Right lobe of liver (tissue), 6 donors: Measurements from ENCODE around the gene C3orf18. TPM values are rescaled to one million over a fixed set of nuclear protein-coding genes. Genes with fewer than 3 reads are reported as not detected.

Source experiments
- ATAC-seq, 4 donors: fragments of 200-7000 bp; cut with Tn5 transposase; one replicate each; pipeline ENCODE4 v1.9.1; 2020; ENCODE audit warnings: mild to moderate bottlenecking in 4 of 4, moderate library complexity in 4 of 4
- DNase-seq, 3 donors: peaks; one replicate each; pipeline ENCODE4 v3.0.0-alpha.2; 2020
- H3K27ac ChIP-seq, 3 donors: fragments of 200-600 bp; one replicate each; pipeline ENCODE4 v1.8.0; 2022
- H3K27me3 ChIP-seq, 2 donors: fragments of 200-600 bp; one replicate each; pipeline ENCODE4 v1.8.0; 2022
- H3K36me3 ChIP-seq, 4 donors: fragments of 200-600 bp; sonication (generic) in 1 of 4; one replicate each; pipeline versions ENCODE4 v1.5.1 to v1.8.0; 2017 to 2022; ENCODE audit warnings: control low read depth in 1 of 4
- H3K4me1 ChIP-seq, 4 donors: fragments of 200-600 bp; sonication (generic) in 1 of 4; one replicate each; pipeline versions ENCODE4 v1.5.1 to v1.8.0; 2017 to 2022; ENCODE audit warnings: control low read depth in 1 of 4
- H3K4me3 ChIP-seq, 3 donors: fragments of 200-600 bp; one replicate each; pipeline ENCODE4 v1.8.0; 2022
- H3K9me3 ChIP-seq, 4 donors: fragments of 200-600 bp; sonication (generic) in 1 of 4; one replicate each; pipeline versions ENCODE4 v1.5.1 to v1.8.0; 2017 to 2022; ENCODE audit warnings: control low read depth in 1 of 4
- POLR2A ChIP-seq: fragments of 450-650 bp; IDR thresholded peaks from one replicate; pipeline ENCODE4 v1.6.1; 2017; ENCODE audit warnings: antibody characterized with exemption, mild to moderate bottlenecking
- WGBS: methylation state at CpG from one replicate; pipeline ENCODE4 v1.1.6; 2018; ENCODE audit warnings: low coverage, low lambda C conversion rate; ENCODE audit not compliant: insufficient coverage; ENCODE audit errors: missing lambda C conversion rate; 5-methylcytosine and 5-hydroxymethylcytosine counted together
- intact Hi-C, 2 donors: fragments of 100-400 bp; cut with DNase I; formaldehyde crosslinking; loops; one replicate each; pipeline versions ENCODE4 v1.11.2 to v1.14.1; 2022
- long read RNA-seq: library from polyadenylated mRNA; unstranded; transcript quantifications from one replicate; pipeline ENCODE4 v2.0.0, GENCODE V29; 2019
- total RNA-seq, 6 experiments: library from RNA; depleted of rRNA in 2 of 6; stranded (reverse); fragments of >200 nt in 2 of 6; fragmentation: NEBNext Ultra II Directional in 3 of 6; extraction: Animal tissue kit (Norgen Biotek cat#: 25700) in 3 of 6; gene quantifications; one replicate each; pipeline versions ENCODE4 v1.1.0 to v1.2.4, GENCODE V29; 2016 to 2023
- TF ChIP-seq, protein P1 (sequence below), 4 donors: fragments of 200-600 bp in 3 of 4; fragments of 450-650 bp in 1 of 4; IDR thresholded peaks; one replicate each; pipeline versions ENCODE4 v1.5.1 to v1.8.0; 2016 to 2022; ENCODE audit warnings: antibody characterized with exemption in 4 of 4, mild to moderate bottlenecking in 2 of 4
- donor health status: DM: no; HTN: yes; CAD: no.
- donor health status: DM: no; HTN: no; CAD: no.
- donor health status: DM: no; HTN: no; CAD: no.
- donor health status: DM: no; HTN: yes; CAD: no.
- donor health status: DM: no; HTN: yes; CAD: no.

C3orf18 gene
- total RNA-seq, result 1 to 10 TPM; 2.0 to 7.8 (median 2.8) TPM
- long read RNA-seq, result 0 reads

DNA sequence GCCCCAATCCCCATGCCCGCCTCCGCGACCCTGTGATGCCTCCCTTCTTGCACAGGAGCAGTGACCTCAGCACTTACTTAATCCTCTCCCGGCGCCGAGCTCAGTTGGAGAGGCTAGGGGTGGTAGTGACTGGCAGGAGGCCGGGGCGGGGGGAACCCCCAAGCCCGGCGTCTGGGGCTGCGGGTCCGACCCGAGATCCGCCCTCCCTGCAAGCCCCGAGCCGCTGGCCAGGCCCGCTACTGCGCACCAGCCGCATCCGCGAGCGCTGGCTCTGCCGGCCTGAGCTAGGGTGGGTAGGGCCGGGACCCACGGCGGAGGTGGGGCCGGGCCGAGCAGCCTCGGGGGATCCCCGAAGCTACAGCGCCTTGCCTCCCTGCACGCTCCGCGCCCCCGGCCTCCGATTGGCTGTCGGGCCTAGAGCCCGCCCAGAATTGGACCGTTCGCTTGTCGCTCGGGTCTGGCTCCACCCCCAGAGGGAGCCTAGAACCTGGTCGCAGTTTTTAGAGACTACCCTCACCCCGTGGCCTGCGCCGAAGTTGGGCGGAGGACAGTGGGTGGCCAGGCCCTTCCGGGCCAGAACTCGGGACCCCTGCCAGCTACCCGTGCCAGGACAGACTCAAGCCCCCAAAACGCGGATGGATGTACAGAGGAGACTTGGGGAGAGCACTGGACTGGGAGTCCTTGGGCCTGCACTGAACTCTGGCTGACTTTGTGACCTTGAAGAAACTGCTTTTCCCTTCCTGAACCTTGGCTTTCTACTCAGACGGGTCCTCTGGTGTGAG, at the start of gene C3orf18:
Gene C3orf18 (minus strand): TSS at position 362 of the 782 bp plus-strand sequence. CDS start 2,048 bp downstream, outside the sequence.
- Histone ChIP-seq H3K27ac (peak within 1 kb of the TSS in 1 of 3 donors; percentile 79), H3K4me3 (peak within 1 kb of the TSS; percentile 60 to 78 (median 63)), H3K4me1 (peaks cover 0 to 29% (median 8%) of the 10 kb centered on the region in 4 donors), H3K36me3 (no peaks in the 10 kb centered on the region), H3K27me3 (no peaks in the 10 kb centered on the region), H3K9me3 (no peaks in the 10 kb centered on the region)
- intact Hi-C loops, result no loop called here
- DNase-seq, result peak; percentile 92 to 93 (median 93)
- ATAC-seq, result peak; percentile 62 to 74 (median 72)
- TF ChIP-seq, protein P1, sequence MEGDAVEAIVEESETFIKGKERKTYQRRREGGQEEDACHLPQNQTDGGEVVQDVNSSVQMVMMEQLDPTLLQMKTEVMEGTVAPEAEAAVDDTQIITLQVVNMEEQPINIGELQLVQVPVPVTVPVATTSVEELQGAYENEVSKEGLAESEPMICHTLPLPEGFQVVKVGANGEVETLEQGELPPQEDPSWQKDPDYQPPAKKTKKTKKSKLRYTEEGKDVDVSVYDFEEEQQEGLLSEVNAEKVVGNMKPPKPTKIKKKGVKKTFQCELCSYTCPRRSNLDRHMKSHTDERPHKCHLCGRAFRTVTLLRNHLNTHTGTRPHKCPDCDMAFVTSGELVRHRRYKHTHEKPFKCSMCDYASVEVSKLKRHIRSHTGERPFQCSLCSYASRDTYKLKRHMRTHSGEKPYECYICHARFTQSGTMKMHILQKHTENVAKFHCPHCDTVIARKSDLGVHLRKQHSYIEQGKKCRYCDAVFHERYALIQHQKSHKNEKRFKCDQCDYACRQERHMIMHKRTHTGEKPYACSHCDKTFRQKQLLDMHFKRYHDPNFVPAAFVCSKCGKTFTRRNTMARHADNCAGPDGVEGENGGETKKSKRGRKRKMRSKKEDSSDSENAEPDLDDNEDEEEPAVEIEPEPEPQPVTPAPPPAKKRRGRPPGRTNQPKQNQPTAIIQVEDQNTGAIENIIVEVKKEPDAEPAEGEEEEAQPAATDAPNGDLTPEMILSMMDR (IDR thresholded peaks at IDR 0.05), result no peak
- no peak for TF ChIP-seq POLR2A
- 16% methylated on average over 6 of the region's 53 CpGs for WGBS

DNA sequence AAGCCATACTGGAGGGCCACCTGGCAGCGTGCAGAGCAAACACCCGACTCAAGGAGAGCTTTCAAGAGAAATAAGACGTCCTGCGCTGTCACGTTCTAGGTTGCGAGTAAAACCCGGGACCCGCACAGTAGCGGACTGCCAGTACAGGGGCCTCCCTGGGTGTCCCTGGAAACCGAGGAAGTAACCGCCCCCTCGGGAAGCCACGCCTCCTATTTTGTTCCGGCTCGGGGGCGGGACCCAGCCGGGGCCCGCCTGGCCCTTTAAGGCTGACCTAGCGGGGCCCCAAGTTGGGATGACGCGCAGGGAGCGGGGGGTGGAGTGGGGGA, 49.2 kb upstream of the C3orf18 start:
- Histone ChIP-seq H3K4me1 (peaks cover 0 to 31% (median 10%) of the 10 kb centered on the region in 4 donors), H3K27me3 (no peaks in the 10 kb centered on the region), H3K9me3 (no peaks in the 10 kb centered on the region), H3K4me3 (peak overlapping the region; percentile 78 to 95 (median 88)), H3K36me3 (no peaks in the 10 kb centered on the region), H3K27ac (peak overlapping the region; percentile 27 to 81 (median 44))
- ATAC-seq (peak; percentile 69 to 81 (median 74)), DNase-seq (peak; percentile 94 to 95 (median 94))
- intact Hi-C loops, result no loop called here
- TF ChIP-seq, protein P1 (IDR thresholded peaks at IDR 0.05), result no peak
- no peak for TF ChIP-seq POLR2A
- WGBS, result 0% methylated on average over 1 of the region's 22 CpGs

DNA sequence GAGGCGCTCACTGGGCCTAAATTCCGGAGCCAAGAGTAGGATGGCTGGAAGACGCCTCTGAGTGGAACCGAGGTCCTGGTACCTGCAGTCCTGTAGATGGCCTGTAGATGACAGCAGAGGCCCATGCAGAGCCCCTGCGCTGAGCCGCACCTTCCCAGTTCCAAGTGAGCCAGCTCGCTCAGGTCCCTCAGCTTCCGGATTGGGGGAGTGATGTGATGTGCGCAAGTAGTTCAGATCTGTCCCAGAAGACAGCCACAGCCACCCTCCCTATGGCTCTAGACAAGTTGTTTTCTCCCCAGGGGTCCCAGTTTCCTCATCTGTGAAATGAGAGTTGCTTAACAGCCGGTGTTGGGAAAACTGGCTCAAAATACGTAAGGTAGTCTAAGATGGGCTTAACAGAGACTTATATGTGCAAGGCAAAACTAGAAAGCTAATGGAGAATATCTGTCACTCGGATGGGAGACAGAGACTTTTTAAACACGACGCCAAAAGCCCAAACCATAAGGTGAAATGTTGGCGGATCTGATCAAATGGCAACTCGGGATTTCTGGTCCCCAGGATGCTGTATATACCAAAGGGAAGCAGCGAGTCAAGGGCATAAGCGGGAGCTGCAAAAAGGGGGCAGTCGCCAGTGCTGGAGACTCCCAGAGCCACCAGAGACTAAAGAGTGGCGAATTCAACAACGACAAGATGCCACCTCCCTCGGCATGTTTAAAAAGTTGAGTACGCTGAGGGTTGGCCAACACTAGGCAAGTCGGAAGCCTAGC, 48.6 kb upstream of the C3orf18 start:
- Histone ChIP-seq H3K4me1 (peaks cover 0 to 31% (median 10%) of the 10 kb centered on the region in 4 donors), H3K9me3 (no peaks in the 10 kb centered on the region), H3K27me3 (no peaks in the 10 kb centered on the region), H3K27ac (peak overlapping the region; percentile 27 to 45 (median 44)), H3K36me3 (no peaks in the 10 kb centered on the region), H3K4me3 (peak overlapping the region; percentile 78 to 95 (median 88))
- DNase-seq (peak; percentile 80 to 85 (median 84)), ATAC-seq (peak; percentile 46 to 56 (median 47))
- WGBS, result 1% methylated on average over 19 of the region's 24 CpGs
- TF ChIP-seq POLR2A, result no peak
- TF ChIP-seq, protein P1 (IDR thresholded peaks at IDR 0.05), result peak; percentile 95 to 99 (median 96)
- intact Hi-C loops, result no loop called here

DNA sequence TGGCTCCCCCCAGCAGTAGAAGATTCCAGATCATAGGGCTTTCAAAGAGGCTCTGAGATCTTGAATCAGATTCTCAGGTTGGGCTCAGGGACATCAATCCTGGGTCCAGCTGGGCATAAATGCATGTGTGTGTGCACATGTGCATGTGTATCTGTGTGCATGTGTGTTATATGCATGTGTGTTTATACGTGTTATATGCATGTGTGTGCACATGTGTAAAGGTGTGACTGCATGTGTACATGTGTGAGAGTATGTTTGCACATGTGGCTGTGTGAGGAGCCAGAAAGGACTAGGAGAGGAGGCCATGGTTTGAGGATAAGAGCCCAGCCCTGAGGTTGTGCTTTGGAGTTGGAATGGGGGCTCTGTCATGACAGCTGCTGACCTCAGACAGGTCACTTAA, 47.6 kb upstream of the C3orf18 start:
- H3K4me1 ChIP-seq, result peaks cover 0 to 31% (median 10%) of the 10 kb centered on the region in 4 donors
- H3K36me3 ChIP-seq, result no peaks in the 10 kb centered on the region
- no peaks in the 10 kb centered on the region for H3K9me3 ChIP-seq
- no peak overlapping the region for H3K4me3 ChIP-seq
- intact Hi-C loops, result no loop called here
- 33% methylated on average over 1 of the region's 1 CpG for WGBS
- TF ChIP-seq, protein P1 (IDR thresholded peaks at IDR 0.05), result no peak
- TF ChIP-seq POLR2A, result no peak
- DNase-seq (no peak), ATAC-seq (no peak)
- H3K27ac ChIP-seq, result no peak overlapping the region
- no peaks in the 10 kb centered on the region for H3K27me3 ChIP-seq
